ENCODE measurements around the gene CTBP2.

Gene CTBP2

DNA sequence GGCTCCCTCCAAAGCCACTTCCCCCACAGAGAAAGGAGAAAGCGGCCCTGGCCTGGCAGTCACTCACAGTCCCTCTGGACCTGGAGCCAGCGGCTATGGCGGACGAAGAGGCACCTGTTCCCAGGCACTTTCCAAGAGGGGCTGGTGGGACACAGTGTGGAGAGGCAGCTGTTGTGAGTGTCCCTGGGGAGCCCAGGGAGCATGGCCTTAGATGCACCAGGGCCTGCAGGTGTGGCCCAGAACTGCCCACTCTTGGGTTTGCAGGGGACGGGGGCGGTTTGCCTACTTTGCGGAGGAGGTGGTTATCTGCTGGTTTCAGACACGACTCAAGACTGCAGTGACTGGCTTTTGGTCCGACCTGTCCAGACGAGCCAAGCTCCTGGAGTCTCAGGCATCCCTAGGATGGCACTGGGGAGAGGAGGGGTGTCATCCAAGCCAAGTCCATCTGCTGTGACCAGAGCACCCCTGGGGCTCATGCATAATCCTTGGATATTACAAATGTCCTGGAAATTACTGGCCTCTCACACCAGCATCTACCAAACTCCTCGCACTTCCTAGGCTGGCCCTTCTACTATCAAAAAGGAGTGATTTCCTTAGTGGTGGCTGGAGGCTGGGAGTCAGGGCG is 18.4 kb downstream of the CTBP2 start:
- no peak for DNase-seq

GRCh38 chr10:125141150-125141859 is 19.1 kb downstream of the CTBP2 start:
- DNase-seq = no peak

GRCh38 chr10:125140151-125140550 is 20.2 kb downstream of the CTBP2 start:
- DNase-seq = no peak

DNA sequence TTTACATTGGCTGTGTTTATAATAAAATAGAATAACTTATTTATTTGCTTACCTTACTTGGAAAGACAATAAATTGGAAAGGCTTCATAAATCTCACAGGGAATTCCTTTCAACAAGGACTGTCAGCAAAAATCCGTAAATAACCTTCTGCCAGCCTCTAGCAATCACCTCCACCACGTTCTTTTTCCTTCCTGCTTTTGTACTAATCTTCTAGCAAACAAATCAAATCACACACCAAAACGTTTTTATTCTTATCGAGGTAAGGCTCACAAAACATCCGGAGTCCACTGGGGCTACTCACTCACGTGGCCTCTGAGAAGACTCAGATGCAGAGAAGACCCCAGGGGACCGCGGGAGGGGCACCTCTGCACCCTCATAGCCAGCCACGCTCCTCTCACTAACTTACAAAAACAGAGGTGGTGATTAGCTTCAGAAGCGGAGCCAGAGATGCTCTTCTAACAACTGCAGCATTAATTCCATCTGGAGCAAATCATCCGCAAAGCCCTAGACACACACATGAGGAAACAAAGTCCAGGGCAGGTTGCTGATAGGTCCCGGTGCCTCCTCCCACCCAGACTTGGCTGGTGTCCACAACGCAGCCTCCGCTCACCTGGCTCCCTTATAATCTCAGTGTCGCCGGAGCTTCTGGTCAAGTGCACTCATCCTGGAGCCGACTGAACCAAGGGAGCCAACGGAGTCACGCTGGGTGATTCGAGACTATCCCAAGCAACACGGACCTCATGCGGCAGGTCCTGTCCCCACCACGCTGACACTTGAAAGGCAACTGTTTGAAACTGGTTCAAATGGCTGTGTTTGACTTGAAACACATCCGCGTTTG is 22.5 kb downstream of the CTBP2 start:
- no peak for DNase-seq

DNA sequence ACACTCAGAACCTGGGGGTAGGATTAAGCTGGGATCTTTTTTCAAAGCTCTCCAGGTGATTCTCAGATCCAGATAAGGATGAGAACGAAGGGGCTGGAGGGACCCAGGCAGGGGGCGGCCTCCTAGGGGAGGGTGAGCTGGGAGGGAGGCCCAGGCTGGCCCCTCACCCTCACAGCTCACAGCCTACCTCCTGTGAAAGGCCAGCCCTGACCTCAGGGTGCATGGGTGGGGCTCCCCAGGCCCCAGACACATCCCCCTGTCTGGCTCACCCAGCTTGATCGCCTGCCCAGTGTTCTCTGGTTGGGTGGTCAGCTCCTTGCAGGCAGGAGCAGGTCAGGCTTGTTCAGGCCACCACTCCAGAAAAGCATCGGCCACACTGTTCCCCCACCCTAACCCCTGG is 24.3 kb downstream of the CTBP2 start:
- DNase-seq = no peak

GRCh38 chr10:125135771-125136035 is 24.7 kb downstream of the CTBP2 start:
- no peak for DNase-seq

DNA sequence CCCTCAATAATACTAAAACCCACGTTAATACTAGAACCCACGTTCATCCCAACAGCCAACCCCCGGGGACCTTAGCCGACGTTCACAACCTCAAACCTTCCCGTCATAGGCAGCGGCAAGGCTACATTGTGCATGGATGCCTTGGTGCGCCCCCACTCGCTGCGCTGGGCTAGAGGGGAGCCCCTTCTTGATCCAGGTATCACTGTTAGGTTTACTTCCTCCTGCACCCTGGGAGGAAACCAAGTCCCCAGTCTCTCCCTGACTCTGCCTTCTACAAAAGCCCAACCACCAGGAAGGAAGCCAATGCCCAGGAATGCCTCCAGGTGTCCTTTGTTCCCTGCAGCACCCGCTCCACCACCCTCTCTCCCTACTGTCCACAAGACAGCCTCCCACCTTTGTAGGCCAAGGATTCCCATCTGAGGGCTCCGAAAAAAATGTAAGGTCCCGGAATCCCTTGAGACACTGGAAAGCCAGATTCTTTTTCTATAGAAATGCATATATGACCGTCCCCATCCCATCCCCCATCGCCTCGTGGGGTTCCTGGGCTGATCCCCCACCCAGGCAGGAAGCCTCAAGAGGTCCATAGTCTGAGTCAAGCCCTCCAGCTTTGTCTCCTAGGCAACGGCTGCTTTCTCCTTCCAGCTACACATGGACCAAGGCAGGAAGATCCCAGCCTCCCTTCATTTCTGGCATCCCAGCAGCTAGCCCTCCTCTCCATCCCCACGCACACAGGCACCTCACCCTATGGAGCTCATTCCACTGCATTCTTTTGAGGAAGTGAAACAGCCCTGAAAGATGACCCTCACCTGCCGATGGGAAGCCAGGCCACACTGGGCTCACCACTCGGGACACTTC is 25.2 kb downstream of the CTBP2 start:
- no peak for DNase-seq

DNA sequence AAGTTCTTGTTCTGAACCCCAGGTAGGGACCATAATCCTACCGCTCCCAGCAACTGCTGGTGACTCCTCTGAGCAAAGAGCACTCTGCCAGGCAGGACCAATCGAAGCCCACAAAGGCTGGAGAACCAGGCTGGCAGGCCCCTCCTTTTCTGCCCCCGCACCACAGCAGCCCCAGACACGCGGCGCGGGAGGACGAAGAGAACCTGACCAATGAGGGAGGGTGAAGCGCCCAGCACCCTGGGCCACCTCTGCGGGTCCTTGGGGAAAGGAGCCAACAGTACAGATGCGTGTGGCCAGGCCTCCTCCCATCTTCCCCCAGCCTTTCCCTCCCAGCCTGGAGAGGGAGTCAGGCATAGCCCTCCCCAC is 25.9 kb downstream of the CTBP2 start:
- no peak for DNase-seq

DNA sequence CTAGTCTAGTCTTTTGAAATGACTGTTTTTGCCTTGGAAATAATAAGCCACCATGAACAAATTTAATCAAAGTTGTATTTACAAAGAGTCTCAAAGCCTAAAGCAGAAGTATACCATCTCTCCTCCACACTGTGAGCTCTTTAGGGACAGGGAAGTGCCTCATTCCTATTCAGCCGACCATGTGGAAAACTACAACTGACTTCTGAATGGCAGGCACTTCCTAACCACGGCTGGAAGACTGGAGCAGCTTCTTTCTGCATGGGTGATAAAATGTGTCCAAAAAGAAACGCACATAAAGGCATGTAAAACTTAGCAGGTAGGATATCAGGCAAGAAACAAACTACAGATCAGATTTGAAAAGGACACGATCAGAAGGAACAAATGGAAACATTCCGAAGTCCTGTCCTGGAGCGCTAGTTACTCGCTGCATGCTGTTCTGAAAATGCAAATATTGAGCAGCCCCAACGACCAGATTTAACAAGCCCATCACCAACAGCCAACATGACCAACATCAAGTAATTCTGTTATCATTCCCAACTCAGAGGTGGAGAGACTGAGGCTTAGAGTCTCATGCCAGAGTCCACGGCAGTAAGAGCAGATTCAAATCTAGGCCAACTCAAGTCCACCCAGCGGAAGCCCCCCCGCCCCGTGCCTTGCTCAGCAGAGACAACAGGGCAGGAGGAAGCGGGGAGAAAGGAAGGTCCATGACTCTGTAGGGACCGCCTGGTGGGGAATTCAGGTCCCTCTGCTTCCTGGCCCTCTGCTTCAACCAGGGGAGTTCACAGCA is 26.5 kb downstream of the CTBP2 start:
- no peak for DNase-seq

- no peak for DNase-seq
Observed at GRCh38 chr10:125132344-125132743, 28.0 kb downstream of the CTBP2 start.

DNA sequence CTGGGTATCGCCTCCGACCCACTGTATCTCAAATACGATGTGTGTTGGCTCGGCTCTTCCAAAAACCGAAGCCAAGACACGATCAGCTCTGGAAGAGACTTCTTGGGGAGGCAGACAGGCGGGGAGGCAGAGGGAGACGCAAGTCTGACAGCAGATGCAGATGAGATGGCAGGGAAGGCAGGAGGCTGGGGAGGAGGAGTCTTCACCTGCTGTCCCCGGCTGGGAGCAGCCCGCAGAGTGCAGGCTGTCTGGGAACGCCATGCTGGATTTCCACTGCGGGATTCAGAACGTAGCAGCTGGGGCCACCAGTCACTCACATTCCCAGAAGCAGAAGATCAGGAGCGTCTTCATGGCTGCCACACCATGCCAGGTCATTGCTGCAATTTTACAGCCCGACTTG is 29.4 kb downstream of the CTBP2 start:
- DNase-seq = no peak

GRCh38 chr10:125130260-125130659 is 30.1 kb downstream of the CTBP2 start:
- no peak for DNase-seq

GRCh38 chr10:125129076-125129458 is 31.3 kb downstream of the CTBP2 start:
- no peak for DNase-seq

- no peak for DNase-seq
Observed at GRCh38 chr10:125128397-125129075, 31.8 kb downstream of the CTBP2 start.

- no peak for DNase-seq
Observed at GRCh38 chr10:125127986-125128385, 32.4 kb downstream of the CTBP2 start.

GRCh38 chr10:125127110-125127509 is 33.3 kb downstream of the CTBP2 start:
- DNase-seq = no peak

DNA sequence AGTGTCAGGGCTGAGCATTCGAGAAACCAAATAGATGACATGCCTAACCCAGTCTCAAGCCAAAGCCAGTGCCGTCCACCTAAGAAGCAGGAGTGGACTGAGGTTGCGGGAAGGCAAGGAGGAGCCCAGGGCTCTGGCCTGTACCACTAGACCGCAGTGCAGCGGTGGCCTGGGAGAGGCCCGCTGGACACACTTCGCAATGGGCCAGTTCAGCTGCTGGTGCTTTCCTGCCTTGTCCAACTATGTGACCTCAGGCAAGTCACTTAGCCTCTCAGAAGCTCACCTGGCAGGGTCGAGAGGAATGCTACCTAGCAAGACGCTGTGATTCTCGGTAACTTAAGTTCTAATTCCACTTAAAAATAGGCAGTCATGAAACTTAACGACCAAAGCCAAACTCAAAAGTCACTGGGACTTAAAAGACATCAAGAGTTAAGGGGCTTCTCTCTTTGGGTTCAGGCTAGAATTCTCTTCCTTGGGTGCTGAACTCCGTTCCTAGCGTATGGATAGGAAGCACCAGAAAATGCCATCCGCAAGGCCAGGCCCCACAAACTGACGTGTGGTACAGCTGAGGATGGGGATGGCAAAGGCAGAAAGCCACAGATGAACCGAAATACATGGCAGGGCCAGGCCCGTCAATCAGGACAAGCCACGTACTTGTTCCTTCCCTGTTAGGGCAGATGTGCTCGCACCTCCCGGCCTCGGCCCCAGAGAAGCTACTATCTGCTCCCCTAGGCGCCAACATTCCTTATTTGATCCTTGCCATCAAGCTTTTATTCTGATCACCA is 34.2 kb downstream of the CTBP2 start:
- DNase-seq = no peak

DNA sequence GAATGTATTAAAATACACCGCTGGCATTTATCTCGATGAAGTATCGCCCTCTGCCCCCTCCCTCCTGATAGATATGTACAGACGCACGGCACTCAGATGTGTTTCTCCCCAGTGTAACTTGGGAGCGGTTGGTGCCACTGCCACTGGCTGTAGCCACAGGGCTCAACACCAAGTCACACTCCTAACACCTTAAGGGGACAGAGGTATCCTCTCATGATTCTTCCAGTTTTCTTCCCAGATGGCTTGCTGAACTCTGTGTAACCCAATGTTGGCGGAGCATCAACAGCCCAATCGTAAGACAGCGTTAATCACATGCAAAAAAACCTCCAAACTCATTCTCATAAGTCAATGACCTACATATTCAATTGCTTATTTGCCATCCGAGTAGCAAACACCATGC is 35.5 kb downstream of the CTBP2 start:
- DNase-seq = no peak

DNA sequence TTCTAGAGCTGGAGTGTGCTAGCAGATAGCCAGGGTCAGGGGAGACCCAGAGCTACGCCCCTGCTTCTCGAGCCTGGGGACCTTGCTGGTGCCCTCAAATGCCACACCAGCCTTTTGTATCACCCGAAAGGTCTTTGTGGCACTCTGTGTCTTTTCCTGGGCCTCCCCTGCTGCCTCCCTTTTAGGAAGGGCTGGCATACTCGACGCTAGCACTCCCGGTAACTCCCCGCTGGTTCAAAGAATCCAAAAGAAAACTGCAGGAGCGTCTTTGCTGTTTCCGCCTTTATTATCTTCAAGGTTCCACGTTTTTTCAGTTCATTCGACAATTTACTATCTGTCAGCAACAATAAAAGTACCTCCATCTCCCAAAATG is 36.3 kb downstream of the CTBP2 start:
- no peak for DNase-seq

GRCh38 chr10:125123476-125124114 is 36.8 kb downstream of the CTBP2 start:
- no peak for DNase-seq

GRCh38 chr10:125122566-125122965 is 37.8 kb downstream of the CTBP2 start:
- DNase-seq = no peak

All from activated CD4-positive, alpha-beta T cell treated with anti-CD3 and anti-CD28 coated beads, Interleukin-2, amount 50 U/mL, for 16 hours (primary cell).